ENCODE measurements around the gene PKDCC.

- TF ChIP-seq, protein P1, sequence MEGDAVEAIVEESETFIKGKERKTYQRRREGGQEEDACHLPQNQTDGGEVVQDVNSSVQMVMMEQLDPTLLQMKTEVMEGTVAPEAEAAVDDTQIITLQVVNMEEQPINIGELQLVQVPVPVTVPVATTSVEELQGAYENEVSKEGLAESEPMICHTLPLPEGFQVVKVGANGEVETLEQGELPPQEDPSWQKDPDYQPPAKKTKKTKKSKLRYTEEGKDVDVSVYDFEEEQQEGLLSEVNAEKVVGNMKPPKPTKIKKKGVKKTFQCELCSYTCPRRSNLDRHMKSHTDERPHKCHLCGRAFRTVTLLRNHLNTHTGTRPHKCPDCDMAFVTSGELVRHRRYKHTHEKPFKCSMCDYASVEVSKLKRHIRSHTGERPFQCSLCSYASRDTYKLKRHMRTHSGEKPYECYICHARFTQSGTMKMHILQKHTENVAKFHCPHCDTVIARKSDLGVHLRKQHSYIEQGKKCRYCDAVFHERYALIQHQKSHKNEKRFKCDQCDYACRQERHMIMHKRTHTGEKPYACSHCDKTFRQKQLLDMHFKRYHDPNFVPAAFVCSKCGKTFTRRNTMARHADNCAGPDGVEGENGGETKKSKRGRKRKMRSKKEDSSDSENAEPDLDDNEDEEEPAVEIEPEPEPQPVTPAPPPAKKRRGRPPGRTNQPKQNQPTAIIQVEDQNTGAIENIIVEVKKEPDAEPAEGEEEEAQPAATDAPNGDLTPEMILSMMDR (IDR thresholded peaks at IDR 0.05; ENCODE audit: control extremely low read depth in 1 of 3, insufficient read depth in 1 of 3, low read depth in 1 of 3, low read length in 3 of 3) = no peak
- TF ChIP-seq YY1 (IDR thresholded peaks at IDR 0.05; ENCODE audit: low read depth, low read length) = no peak
- TF ChIP-seq POLR2AphosphoS5 (IDR thresholded peaks at IDR 0.05; ENCODE audit: low read depth, low read length) = no peak
Observed at GRCh38 chr2:42053791-42054701, 6.2 kb downstream of the PKDCC start.
